NT2/D1 (cell line): Measurements from ENCODE around the gene HECTD1.

ENCODE experiments used
- SUZ12 ChIP-seq: IDR thresholded peaks from 2 replicates; pipeline ENCODE4 v1.6.1; 2011; ENCODE audit not compliant: insufficient read length, insufficient read depth; ENCODE audit errors: extremely low read depth
- YY1 ChIP-seq: IDR thresholded peaks from 2 replicates; pipeline ENCODE4 v1.6.1; 2011; ENCODE audit not compliant: insufficient read length, insufficient read depth

- no peak for TF ChIP-seq SUZ12
- no peak for TF ChIP-seq YY1
Observed at GRCh38 chr14:31205681-31206535, 1.7 kb downstream of the HECTD1 start.
